Muscle of back (tissue), 13 donors: ENCODE measurements around the gene NTM. TPM values are rescaled to one million over a fixed set of nuclear protein-coding genes. Genes with fewer than 3 reads are reported as not detected.

ENCODE experiments used
- DNase-seq, 3 donors: peaks; one replicate each; pipeline versions ENCODE4 v3.0.0 to v3.0.0-alpha.2; 2013
- long read RNA-seq, 9 donors: transcript quantifications; one replicate each; lab custom pipeline, GENCODE V29; 2026
- polyA plus RNA-seq, 10 donors: library from polyadenylated mRNA; unstranded; fragments of 120-200 nt; gene quantifications; one replicate each; pipeline ENCODE4 v1.2.1, GENCODE V29; 2013; ENCODE audit not compliant: insufficient read length in 10 of 10

NTM gene
- 10 to 100 TPM; 12.7 to 28.4 (median 21.0) TPM for polyA plus RNA-seq
- long read RNA-seq, donor 1, partial matches to known transcripts = 0 of 4 reads
- long read RNA-seq, donor 1, other reads (novel, unspliced or antisense) = 0 of 4 reads
- long read RNA-seq, donor 2, partial matches to known transcripts = 0 of 5 reads
- long read RNA-seq, donor 2, other reads (novel, unspliced or antisense) = 0 of 5 reads
- long read RNA-seq, donor 3 = 0 reads
- long read RNA-seq, donor 4, transcript NTM-206 (7 exons, 2,583 nt) = major isoform, 6 of 9 reads
- long read RNA-seq, donor 4, partial matches to known transcripts = 0 of 9 reads
- long read RNA-seq, donor 4, other reads (novel, unspliced or antisense) = 0 of 9 reads
- long read RNA-seq, donor 5, transcript NTM-206 (7 exons, 2,583 nt) = major isoform, 5 of 8 reads
- long read RNA-seq, donor 5, partial matches to known transcripts = 0 of 8 reads
- long read RNA-seq, donor 5, other reads (novel, unspliced or antisense) = 0 of 8 reads
- long read RNA-seq, donor 6, transcript NTM-206 (7 exons, 2,583 nt) = major isoform, 12 of 16 reads
- long read RNA-seq, donor 6, partial matches to known transcripts = 0 of 16 reads
- long read RNA-seq, donor 6, other reads (novel, unspliced or antisense) = 0 of 16 reads
- long read RNA-seq, donor 7, partial matches to known transcripts = 0 of 1 reads
- long read RNA-seq, donor 7, other reads (novel, unspliced or antisense) = 0 of 1 reads
- long read RNA-seq, donor 8, partial matches to known transcripts = 0 of 4 reads
- long read RNA-seq, donor 8, other reads (novel, unspliced or antisense) = 0 of 4 reads
- long read RNA-seq, donor 9, partial matches to known transcripts = 0 of 1 reads
- long read RNA-seq, donor 9, other reads (novel, unspliced or antisense) = 0 of 1 reads

DNA sequence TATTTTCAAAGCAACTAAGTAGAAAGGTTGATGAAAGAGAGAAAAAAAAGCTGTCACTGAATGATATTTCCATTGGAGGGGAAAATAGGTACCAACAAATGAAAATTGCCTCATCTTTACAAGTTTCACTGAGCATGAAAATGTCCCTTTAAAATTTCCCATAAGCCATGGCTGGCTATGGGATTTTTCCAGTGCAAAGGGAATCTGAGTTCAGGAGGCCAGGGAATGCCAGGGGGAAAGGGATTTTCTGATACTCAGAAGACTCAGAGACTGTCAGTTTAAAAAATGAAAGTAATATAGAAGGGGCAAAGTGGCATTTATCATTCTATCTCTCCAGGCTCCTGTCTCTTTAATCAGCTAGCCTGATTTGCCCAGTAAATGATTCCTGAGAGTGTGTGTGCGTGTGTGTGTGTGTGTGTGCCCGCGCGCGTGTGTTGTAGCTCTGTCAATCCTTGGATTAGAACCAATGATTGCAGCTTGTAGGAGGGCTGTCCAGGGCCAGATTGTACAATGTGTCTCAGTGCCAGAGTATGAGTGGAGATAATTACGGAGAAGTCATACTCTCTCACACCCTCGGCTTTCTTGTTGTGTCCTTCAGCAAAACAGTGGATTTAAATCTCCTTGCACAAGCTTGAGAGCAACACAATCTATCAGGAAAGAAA lies at the start of gene NTM:
NTM (plus strand) TSS at position 526 of the 662 bp plus-strand sequence.
- peak; percentile 41 to 68 (median 47) for DNase-seq

DNA sequence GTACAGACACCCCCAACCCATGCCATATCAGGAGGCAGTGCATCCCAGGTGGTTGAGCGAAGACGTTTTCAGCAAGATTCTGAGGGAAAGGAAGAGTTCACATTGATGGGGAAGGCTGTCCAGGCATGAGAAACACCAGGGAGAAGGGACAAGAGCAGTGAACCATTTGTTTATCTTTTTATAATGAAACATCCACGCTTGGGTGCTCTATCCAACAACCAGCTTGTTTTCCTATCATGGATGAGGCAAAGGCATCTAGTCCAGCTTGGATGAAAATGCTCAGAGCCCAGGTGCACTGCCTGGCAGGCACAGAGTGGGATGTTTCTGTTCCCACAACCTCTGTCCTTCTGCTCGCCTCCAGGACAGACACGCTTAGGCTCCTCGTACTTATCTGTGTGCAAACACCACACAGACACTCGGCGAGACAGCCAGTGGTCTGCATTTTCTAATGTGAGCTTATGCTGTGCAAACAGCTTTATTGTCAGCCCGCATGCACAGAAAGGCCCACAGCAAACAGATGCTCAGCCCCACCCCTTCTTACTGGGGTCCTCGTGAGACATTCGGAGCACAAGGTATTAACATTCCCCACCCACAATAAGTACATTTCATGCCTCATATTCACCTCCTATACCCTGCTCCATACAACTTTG lies 45.4 kb upstream of the NTM start:
- DNase-seq = no peak

DNA sequence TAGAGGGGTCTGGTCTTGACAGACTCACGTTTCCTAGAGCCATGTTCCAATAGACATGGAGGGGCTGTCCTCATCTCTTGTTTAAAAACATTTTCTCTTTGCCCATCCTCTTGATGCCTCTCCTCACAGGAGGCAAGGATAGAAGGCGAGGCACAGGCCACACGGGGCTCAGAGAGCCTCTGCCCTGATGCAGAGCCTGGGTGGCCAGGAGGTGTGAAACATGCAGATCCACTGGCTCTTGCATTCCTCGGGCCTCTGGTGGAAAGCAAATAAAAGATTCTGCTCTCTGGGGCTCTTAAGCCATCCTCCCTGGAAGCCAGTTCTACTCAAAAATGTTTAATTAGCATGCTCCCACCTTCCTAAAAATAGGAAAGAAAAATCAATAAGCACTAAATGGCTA lies 43.6 kb upstream of the NTM start:
- DNase-seq = no peak

DNA sequence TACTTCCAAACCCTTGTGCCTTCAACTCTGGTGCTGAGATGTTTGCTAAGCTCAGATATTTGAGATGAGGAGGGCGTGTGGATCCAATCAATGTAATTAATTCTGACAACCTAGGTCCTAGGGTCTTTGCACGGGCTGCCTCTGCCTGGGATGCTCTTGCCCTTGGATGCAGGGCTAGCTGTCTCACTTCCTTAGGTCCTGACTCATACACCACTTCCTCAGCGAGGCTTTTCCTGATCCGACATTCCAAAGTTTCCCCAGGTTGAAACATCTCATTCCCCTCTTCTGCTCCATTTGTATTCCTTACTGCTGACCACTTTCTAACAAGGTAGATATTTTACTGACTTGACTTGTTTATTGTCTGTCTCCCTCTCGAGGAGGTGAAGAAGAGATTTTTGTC lies 43.0 kb upstream of the NTM start:
- no peak for DNase-seq

DNA sequence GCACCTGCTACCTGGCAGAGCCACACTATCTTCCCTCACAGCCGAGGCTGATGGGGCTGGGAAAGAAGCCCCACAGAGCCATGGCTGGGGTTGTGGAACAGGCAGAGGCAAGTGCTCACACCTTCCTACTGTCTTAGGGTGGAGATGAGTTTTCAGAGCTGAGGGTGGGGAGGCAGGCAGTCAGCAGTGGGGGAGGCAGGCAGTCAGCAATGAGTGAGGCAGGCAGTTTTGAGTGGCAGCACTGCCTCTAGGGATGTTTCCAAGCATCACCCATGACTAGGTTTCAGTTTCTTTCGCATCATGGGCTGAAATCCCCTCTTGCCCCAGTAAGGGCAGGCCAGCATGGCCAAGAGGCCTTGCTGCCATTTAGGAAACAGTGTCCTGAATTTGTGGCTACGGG lies 41.6 kb upstream of the NTM start:
- DNase-seq = no peak

DNA sequence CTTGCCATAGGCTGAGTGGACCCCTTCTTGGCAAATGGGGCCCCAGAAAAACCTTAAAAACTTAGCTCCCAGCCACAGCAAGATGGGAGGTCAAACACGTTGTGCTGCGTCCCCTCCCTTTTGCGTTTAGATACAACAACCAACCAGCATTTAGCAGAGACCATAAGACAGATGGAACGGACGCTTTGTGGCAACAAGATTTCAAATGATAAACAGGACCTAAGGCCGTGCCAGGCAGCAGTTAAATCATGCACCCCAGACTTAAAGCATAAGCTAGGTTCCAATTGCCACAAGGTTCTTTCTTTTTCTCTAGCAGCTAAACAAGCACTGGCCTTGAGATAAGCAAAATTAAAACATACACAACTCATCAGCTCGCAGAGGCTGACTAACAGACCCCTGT lies 39.4 kb upstream of the NTM start:
- DNase-seq = no peak

DNA sequence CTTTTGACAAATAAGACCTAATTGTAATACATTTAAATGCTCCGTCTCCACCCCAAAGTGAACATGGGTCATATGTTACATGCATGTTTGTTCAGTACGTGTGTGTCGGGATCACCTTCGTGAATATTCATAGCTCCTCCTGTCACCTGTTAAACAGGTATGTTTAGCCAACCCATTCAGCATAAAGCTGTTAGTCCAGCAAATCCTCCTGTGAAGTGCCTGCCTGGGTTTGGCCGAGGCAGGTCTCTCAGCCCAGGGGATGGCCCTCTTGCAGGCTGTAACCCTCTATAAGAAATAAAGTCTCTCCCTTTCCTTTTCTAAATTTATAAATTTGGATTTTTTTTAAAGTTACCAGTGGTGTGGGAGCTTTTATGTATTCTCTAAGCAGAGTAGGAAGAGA lies 38.9 kb upstream of the NTM start:
- DNase-seq = no peak

DNA sequence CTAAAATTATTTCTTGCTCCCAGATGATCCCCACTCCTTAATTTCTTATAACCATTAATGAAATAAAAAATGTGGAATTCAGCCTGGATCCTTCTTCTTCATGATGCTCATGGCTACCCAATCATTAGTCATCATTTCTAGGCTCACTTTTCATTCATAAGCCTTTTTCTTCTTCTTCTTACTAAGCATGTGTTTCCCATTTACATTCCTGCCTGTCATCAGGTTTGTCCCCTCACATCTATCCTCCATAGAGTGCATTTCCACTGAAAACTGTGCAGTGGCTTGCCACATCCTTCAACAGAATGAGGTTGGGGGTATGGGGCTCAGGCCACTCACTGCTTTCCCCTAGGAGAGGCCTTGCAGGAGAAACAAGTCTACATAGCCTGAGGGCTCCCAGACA lies 35.8 kb upstream of the NTM start:
- no peak for DNase-seq

DNA sequence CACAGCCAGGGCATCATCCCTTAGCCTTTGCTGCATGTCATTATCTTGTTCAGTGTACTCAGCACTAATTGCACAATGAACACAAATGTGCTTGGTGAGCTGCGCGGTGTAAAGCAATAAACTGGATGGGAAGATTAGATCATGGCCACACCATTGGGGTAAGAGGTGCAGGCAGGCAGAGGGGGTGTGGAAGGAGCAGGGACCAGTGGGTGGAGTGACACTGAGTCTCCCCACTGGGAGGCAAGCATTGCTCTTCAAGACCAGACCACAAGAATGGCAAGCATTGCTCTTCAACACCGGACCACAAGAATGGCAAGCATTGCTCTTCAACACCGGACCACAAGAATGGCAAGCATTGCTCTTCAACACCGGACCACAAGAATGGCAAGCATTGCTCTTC lies 28.5 kb upstream of the NTM start:
- DNase-seq = peak in 1 of 3 donors; percentile 71

DNA sequence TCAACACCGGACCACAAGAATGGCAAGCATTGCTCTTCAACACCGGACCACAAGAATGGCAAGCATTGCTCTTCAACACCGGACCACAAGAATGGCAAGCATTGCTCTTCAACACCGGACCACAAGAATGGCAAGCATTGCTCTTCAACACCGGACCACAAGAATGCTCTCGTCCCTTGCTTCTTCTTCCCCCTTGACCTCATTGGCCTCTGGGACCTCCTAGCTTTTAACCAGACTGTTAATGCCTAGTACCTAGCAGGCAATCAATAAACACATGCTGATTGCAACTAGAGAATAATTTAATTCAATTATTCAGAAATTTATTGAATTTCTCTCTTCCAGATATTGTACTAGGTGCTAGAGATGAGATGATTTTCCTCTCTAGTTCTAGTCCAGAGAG lies 28.0 kb upstream of the NTM start:
- peak in 1 of 3 donors; percentile 32 for DNase-seq

DNA sequence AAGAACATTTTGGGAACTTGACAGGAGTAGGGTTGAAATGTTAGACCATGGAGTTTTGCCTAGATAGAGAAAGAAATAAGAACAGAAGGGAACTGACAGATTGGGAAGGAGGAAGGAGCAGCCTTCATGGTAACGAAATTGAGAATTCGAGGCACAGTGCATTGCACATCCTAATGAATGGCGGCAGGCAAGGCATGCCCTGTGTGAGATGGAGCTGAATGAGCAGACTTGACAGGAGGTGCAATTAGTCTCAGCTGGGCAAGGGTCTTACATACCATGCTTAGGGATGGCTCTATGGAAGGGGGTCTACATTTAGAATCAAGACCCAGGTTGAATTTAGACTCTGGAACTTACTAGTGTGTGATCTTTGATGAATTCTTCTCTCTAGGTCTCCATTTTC lies 25.0 kb upstream of the NTM start:
- DNase-seq = no peak

DNA sequence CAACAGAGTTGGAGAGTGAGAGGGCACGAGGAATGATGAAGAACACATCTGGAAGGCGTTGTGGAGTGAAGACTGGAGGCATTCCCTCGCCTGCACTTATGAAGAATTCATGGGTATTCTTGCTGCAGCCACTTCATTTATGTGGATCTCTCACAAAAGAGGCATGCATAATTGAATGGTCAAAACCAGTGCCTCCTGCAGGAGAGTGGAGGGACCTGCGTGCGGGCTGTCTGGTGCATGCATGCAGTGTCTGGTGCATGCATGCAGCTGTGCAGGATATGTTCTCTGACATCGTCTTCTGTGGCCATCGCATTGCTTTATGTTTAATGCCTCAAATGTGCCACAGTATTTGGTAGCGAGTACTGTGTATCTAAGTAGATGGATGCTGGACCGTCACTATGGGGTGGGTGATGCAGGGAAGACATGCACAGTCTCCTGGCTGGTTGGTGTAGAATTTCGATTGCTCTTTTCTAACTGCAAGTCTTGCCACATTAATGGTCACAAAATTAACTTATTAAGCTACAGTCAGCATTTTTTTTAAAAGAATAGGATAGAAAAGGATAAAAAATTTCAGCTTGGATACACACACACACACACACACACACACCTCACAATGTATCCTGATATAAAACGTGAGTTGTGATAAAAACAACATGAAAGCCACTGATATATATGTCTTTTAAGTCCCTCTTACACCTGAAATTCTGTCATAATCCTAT lies 20.9 kb upstream of the NTM start:
- DNase-seq = no peak

DNA sequence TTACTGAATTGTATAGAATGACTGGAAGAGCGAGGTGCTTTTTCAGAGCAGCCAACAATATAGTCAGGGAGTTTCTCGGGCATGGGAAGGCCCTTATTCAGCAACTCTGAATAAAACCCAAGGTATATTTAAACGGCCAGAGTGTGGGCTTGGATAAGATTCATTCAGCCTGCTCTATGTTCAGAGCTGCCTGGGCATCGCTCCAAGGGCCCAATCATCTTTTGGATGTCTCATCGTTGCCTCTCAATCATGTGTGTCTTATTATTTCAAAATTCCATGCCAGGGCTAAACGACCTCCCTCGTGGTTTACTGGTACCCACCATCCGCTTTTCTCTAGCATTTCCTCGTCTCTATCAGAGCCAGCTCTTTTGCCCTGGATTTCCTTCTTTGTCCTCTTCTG lies 19.5 kb upstream of the NTM start:
- DNase-seq = no peak

DNA sequence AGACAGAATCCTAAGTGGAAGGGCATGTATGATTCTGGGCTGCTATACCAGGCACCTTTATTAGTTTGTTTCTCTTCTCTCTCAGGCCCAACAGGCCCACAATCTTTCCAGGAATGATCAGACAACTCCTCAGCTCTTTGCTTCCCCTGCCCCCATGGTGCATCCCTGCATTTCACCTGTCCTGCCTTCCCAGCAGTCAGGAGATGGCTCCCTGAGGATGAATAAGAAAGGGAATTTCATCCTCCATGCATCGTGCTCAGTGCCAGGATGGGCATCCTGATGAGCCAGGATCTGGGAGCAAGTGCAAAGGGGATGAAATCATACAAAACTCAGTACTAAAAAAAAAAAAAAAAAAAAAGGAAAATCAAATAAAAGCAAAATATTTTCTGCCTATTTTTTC lies 18.6 kb upstream of the NTM start:
- DNase-seq = no peak

DNA sequence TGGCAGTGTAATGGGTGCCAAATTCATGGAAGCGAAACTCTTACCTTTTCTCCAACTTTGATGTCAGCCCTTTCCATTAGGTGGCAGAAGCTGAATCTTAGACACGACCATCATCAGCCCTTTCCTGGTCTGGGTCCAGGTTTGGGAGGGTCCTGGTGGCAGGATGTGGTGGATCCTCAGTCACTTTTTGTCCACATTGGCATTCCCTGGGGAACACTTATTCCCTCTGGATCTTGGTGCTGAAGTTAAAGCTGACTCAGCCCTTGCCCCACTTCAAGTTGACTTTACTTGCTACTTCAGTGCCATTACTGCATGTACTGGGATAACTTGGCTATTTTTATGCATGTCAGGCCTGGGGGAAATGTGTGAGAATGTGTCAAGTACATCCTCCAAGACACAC lies 16.6 kb upstream of the NTM start:
- DNase-seq = no peak

DNA sequence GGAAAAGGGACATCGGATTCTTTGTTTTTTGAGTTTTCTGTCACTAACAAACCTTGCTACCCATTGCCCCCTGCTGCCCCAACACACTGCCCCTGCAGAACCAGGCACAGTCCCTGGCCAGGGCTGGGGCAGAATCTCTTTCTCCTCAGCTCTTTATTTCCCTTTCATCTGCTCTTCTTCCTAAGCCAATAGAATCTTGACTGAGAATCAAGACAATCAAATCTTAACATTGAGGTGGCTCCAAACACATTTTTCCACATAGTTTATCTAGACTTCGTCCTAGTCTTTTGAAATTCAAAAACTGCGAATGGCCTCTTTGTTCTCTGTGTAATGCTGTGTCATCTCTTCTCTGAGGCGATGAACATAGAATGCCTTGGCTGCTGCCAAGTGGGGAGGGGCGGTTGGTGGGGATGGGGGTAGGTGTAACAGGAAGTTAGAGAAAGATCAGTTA lies 16.1 kb upstream of the NTM start:
- no peak for DNase-seq

DNA sequence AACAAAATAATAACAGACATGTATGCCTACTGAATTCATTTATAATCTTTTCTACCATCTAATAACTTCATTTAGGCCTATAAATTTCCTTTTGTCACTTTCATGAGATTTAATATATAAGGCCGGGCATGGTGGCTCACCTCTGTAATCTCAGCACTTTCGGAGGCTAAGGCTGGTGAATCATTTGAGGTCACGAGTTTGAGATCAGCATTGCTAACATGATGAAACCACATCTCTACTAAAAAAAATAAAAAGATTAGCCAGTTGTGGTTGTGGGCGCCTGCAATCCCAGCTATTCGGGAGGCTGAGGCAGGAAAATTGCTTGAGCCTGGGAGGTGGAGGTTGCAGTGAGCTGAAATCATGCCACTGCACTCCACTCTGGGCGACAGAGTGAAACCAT lies 14.2 kb upstream of the NTM start:
- peak in 1 of 3 donors; percentile 34 for DNase-seq

DNA sequence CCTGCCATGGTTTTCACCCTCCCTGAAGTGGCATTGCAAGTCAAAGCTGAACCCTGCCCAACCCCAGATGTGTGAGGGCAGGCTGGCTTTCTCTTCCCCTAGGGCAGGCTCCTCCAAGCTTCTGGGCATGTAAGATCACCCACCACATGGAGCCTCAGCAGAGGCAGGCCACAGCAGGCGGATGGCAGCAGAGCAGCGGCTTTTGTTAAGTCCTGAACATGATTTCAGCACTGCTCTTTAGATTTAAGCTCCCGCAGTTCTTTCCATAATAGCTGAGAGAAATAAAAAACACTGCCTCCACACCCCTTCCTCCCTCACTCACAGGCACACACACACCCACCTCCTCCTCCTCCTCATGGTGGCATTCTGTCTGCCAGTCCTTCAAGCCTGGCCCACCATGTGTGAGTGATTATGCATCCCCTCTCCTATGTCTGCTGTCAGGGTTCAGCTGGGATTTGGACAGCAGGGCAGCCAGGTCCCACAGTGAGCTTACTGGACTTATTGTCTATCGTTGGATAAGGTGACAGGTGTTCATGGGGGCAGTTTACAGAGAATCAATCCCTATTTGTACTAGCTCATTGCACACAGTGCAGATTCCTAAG lies 5.0 kb upstream of the NTM start:
- DNase-seq = no peak

DNA sequence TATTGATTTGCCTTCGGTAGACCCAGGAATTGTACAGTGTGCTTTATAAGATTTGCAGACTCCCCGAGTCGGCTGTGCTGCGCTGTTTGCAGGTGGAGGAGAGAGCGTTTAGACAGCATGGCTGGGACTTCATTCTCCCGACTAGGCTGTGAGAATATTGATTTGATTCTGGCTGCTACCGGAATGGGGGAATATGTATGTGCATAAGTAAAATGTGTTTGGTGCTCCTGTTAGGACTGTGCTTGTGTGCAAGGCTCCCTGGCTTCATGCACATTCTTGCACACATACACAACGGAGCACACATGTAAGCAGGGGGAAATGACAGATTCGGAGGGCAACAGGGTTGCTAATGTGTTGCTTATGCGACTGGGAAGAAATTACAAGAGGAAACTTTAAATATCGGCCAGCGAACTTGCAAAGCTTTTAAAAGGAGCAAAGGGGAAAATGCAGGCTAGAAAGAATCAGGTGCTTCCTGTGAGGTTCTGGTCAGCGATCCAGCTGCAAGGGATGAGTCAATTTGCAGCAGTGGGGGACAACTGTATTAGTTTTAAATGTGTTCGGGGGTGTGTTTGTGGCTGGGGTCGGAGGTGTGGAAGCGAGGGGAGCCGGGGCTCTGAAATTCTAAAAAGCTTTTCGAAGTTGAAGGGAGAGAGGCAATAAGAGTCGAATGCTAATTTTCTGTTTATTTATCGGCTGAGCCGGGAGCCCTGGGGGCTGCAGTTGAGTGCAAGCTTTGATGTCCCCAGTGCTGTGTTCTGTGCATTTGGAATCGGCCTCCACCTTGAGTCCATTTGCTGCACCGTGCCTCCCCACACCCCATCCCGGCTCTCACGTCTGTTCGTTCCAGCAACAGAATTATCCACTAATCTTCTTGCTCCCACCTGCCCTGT lies 731 bp downstream of the NTM start:
- peak; percentile 6 to 40 (median 8) for DNase-seq

DNA sequence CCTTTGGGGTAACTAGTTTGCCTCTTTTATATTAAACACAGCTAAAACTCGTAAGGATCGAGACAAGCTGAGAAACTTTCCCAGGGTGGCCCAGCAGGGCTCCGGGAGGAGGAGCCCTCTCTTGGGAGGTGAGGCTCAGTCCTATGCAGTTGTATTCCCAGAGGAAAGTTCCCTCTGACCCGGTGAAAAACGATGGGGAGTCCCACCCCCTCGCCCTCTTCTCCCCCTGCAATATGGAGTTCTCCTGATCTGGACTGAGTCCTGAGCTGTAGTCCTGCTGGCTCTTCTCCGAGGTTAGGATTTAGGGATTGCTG lies 1.3 kb downstream of the NTM start:
- no peak for DNase-seq
